Thymus (tissue), 11 donors: ENCODE measurements around the gene VGLL3. TPM values are rescaled to one million over a fixed set of nuclear protein-coding genes. Genes with fewer than 3 reads are reported as not detected.

Experiments used
- DNase-seq, 9 donors: peaks; one replicate each; pipeline ENCODE4 v3.0.0-alpha.2; 2013; ENCODE audit warnings: low spot score in 9 of 9, low read depth in 6 of 9, missing footprints in 1 of 9
- H3K27ac ChIP-seq, 2 donors: one replicate each; pipeline ENCODE4 v1.5.1; 2013; ENCODE audit warnings: control low read depth in 1 of 2, low read depth in 1 of 2, low read length in 1 of 2, mild to moderate bottlenecking in 1 of 2, moderate library complexity in 1 of 2
- H3K27me3 ChIP-seq, 2 donors: one replicate each; pipeline ENCODE4 v1.5.1; 2013; ENCODE audit warnings: low read length in 1 of 2; ENCODE audit not compliant: control insufficient read depth in 2 of 2, insufficient read depth in 1 of 2
- H3K36me3 ChIP-seq, 2 donors: one replicate each; pipeline ENCODE4 v1.5.1; 2013; ENCODE audit warnings: low read length in 1 of 2, mild to moderate bottlenecking in 1 of 2, moderate library complexity in 1 of 2; ENCODE audit not compliant: control insufficient read depth in 2 of 2, insufficient read depth in 2 of 2
- H3K4me1 ChIP-seq, 2 donors: one replicate each; pipeline ENCODE4 v1.5.1; 2013; ENCODE audit warnings: low read length in 2 of 2; ENCODE audit not compliant: control insufficient read depth in 2 of 2, insufficient read depth in 2 of 2
- H3K4me3 ChIP-seq, 2 donors: one replicate each; pipeline ENCODE4 v1.5.1; 2013; ENCODE audit warnings: low read length in 2 of 2, control low read depth in 1 of 2, mild to moderate bottlenecking in 1 of 2
- H3K9me3 ChIP-seq, 2 donors: one replicate each; pipeline ENCODE4 v1.5.1; 2013; ENCODE audit warnings: low read length in 1 of 2, mild to moderate bottlenecking in 1 of 2; ENCODE audit not compliant: control insufficient read depth in 2 of 2, insufficient read depth in 1 of 2
- WGBS: extraction: QIAGEN DNeasy Blood & Tissue Kit; methylation state at CpG from one replicate; pipeline ENCODE4 v1.1.7; 2013; 5-methylcytosine and 5-hydroxymethylcytosine counted together
- polyA plus RNA-seq: library from polyadenylated mRNA; stranded (reverse); fragments of 200-250 nt; gene quantifications from one replicate; pipeline ENCODE4 v1.2.3, GENCODE V29; 2013
- total RNA-seq: library from RNA; stranded (reverse); fragments of 120-200 nt; gene quantifications from one replicate; pipeline ENCODE4 v1.2.4, GENCODE V29; 2013
- donor health status: healthy.

Gene VGLL3
- total and polyA plus RNA-seq, 2 donors: 0.24 to 2.1 TPM

DNA sequence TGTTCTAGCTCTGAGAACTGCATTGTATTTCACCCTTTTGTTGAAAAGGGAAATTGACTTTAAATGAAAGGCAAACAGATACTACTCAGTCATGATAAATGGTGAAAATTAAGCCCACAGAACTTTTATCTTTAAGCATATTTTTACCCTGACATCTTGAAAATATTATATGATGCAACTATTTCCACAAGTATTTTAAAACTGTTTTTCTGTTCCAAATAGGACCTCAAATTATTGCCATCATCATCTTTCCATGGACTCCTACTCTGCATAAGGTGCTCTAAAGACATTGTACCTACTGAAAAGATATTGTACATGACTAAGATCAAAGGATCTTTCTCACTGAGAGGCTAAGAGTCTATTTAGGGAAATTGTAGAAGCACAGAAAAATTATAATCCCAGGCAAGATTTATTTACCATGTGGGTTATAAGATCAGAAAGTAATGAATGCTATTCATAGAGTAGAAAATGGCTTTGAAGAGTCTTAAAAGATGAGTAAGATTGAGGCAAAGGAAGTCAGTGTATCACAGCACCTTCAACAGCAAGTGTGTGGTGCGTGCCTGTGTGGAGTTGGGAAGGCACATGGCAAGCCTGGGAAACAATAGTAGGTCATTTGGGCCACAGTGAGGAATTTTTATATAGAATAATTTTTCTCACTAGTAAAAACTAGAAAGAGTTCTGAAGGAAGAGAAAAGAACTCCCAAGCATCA, 68.8 kb downstream of the VGLL3 start:
- no peaks in the 10 kb centered on the region for H3K9me3 ChIP-seq
- no peak overlapping the region for H3K27ac ChIP-seq
- DNase-seq: no peak
- 49% methylated on average over 1 of the region's 1 CpG for WGBS
- H3K4me3 ChIP-seq: no peak overlapping the region
- H3K36me3 ChIP-seq: no peaks in the 10 kb centered on the region
- no peaks in the 10 kb centered on the region for H3K27me3 ChIP-seq
- no peaks in the 10 kb centered on the region for H3K4me1 ChIP-seq

DNA sequence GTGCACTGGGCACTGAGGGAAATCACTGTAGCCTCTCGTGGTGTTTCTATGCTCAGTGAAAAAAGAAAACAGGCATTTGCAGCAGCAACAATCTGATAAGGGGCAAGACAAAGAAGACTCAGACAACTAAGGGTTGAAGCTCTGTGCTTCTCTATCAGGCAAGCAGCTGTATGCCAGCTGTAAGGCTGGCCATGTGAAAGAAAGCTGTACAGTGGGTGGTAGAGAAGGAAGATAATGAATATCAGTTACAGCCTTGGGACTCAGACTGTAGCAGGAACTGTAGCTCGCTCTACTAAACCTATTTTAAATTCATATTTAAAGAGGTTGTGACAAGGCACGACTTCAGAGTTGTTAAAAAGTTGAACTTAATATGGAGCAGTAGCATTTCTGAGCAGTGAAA, 76.3 kb downstream of the VGLL3 start:
- no peaks in the 10 kb centered on the region for H3K9me3 ChIP-seq
- H3K27ac ChIP-seq: no peak overlapping the region
- no peak overlapping the region for H3K4me3 ChIP-seq
- H3K36me3 ChIP-seq: no peaks in the 10 kb centered on the region
- no peaks in the 10 kb centered on the region for H3K4me1 ChIP-seq
- no peak for DNase-seq
- H3K27me3 ChIP-seq: no peaks in the 10 kb centered on the region
- 80% methylated on average over 3 of the region's 3 CpGs for WGBS

DNA sequence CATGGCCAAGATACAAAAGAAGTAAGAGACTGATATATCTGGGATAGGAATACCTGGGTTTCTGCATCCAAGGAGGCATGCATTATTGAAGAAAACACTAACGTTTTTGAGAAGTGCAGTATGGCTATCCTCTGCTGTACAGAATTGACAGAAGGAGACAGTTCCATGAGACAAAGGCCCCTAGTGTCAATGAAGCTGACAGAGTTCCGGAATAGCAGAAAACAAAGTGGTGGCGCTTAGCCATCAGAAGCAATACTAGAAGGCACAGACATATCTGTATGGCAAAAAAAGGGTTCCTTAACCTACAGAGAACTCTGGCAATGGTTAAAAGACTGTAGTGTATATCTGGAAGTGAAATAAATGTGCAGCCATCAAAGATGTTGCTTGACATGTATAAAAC, 77.8 kb downstream of the VGLL3 start:
- Histone ChIP-seq H3K4me1 (no peaks in the 10 kb centered on the region), H3K27ac (no peak overlapping the region), H3K9me3 (no peaks in the 10 kb centered on the region), H3K27me3 (no peaks in the 10 kb centered on the region), H3K36me3 (no peaks in the 10 kb centered on the region), H3K4me3 (no peak overlapping the region)
- 88% methylated on average over 3 of the region's 3 CpGs for WGBS
- DNase-seq: no peak

DNA sequence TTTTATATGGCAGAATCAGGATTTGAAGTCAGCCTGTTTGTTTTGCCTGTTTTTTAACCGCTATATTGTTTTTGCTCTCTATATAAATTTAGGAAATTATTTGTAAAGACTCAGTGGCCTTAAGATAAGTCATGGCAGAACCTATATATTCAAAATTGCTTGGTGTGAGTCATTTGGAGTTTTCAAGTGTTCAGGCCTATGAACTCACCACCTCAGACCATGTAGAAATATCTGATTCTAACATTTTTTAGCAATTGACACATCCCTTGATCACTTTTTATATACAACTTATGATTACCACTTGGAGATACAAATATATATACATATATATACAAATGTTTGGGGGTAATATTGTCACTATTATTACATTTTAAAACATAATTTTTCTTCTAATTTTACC, 95.7 kb downstream of the VGLL3 start:
- Histone ChIP-seq H3K27ac (no peak overlapping the region), H3K9me3 (no peaks in the 10 kb centered on the region), H3K27me3 (no peaks in the 10 kb centered on the region), H3K4me1 (no peaks in the 10 kb centered on the region), H3K36me3 (no peaks in the 10 kb centered on the region), H3K4me3 (no peak overlapping the region)
- WGBS: 97% methylated on average over 1 of the region's 1 CpG
- no peak for DNase-seq

DNA sequence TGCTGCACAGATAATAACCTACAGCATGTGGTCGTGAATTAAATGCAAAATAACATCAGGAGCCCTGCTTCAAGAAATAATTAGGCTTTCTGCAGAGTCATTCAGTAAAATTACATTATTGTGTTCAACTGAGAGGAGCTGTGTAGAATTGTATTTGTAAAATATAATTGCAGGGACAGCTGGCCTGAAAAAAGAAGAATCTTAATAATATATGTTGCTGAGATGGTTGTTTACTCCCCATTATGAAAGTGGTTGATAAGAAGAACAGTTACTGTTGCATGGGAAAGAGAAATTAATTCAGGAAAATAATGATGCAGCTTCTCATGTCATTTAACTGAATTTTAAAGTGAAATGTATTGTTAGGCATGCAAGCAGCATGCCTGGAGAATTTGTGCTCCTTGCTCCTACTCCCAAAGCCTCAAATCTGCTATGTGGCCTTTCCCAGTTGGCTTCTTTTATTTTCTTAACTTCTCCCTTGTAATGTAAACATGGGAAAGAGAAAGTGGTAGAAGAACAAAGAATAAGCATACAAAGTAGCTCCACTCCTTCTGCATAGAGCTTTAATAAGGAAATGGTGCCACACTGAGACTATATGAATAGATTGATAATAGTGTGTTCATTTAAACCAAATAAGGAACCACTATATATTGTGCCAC, 100.1 kb downstream of the VGLL3 start:
- no peaks in the 10 kb centered on the region for H3K36me3 ChIP-seq
- WGBS: 65% methylated on average over 1 of the region's 1 CpG

More for the DNA sequence above, 100.1 kb downstream of the VGLL3 start:
- Histone ChIP-seq H3K4me1 (no peaks in the 10 kb centered on the region), H3K27me3 (no peaks in the 10 kb centered on the region), H3K9me3 (no peaks in the 10 kb centered on the region), H3K27ac (no peak overlapping the region), H3K4me3 (no peak overlapping the region)
- no peak for DNase-seq

Other genes with a start within 250 kb of the VGLL3 start
- 14.1 TPM for gene CHMP2B, start 236.2 kb upstream of the VGLL3 start, total RNA-seq
- gene CHMP2B, start 236.2 kb upstream of the VGLL3 start, polyA plus RNA-seq: 30.6 TPM